Kidney (tissue), 14 donors: ENCODE measurements around the gene STARD4. TPM values are rescaled to one million over a fixed set of nuclear protein-coding genes. Genes with fewer than 3 reads are reported as not detected.

ENCODE experiments used
- DNase-seq, 5 donors: peaks; one replicate each; pipeline ENCODE4 v3.0.0-alpha.2; 2013 to 2020
- FAIRE-seq: peaks from 2 replicates; lab custom pipeline; 2012; peaks lifted over from hg19 to GRCh38; lab: Jason Lieb, UNC
- H3K27ac ChIP-seq, 2 donors: one replicate each; pipeline ENCODE4 v1.7.0; 2013; ENCODE audit warnings: low read depth in 2 of 2, low read length in 2 of 2, inconsistent platforms in 1 of 2
- H3K27me3 ChIP-seq: one replicate; pipeline ENCODE4 v1.7.1; 2013; ENCODE audit warnings: low read length, inconsistent platforms; ENCODE audit not compliant: control insufficient read depth, insufficient read depth
- H3K36me3 ChIP-seq, 3 donors: one replicate each; pipeline versions ENCODE4 v1.7.0 to v1.7.1; 2013; ENCODE audit warnings: low read length in 3 of 3, control low read depth in 1 of 3, inconsistent platforms in 1 of 3; ENCODE audit not compliant: insufficient read depth in 3 of 3, control insufficient read depth in 2 of 3
- H3K4me1 ChIP-seq, 3 donors: one replicate each; pipeline versions ENCODE4 v1.7.0 to v1.7.1; 2013; ENCODE audit warnings: low read length in 3 of 3, inconsistent platforms in 1 of 3, low read depth in 1 of 3; ENCODE audit not compliant: control insufficient read depth in 2 of 3, insufficient read depth in 2 of 3
- H3K4me3 ChIP-seq, 3 donors: one replicate each; pipeline versions ENCODE4 v1.7.0 to v1.8.1; 2013; ENCODE audit warnings: low read length in 3 of 3, control low read depth in 1 of 3, inconsistent platforms in 1 of 3
- H3K9ac ChIP-seq, 3 donors: one replicate each; pipeline versions ENCODE4 v1.7.0 to v1.7.1; 2013; ENCODE audit warnings: low read length in 3 of 3, control low read depth in 1 of 3, inconsistent platforms in 1 of 3
- H3K9me3 ChIP-seq, 3 donors: one replicate each; pipeline versions ENCODE4 v1.7.0 to v1.7.1; 2013; ENCODE audit warnings: low read length in 3 of 3, control low read depth in 1 of 3, inconsistent platforms in 1 of 3; ENCODE audit not compliant: control insufficient read depth in 2 of 3, insufficient read depth in 1 of 3
- intact Hi-C: fragments of 100-400 bp; cut with DNase I; formaldehyde crosslinking; loops from one replicate; pipeline ENCODE4 v1.11.1; 2022
- polyA plus RNA-seq: library from polyadenylated mRNA; stranded (reverse); fragments of 350-450 nt; fragmentation: Illumina TruSeq; extraction: RNeasy Lipid Tissue Mini Kit (QIAGEN cat#74804); gene quantifications from one replicate; pipeline ENCODE4 v1.2.3, GENCODE V29; 2014; ENCODE audit warnings: low read depth, low replicate concordance; ENCODE audit not compliant: insufficient read depth
- total RNA-seq: library from RNA; stranded (reverse); fragmentation: NEBNext Ultra II Directional; extraction: Animal tissue kit (Norgen Biotek cat#: 25700); gene quantifications from one replicate; pipeline ENCODE4 v1.2.1, GENCODE V29; 2021
- TF ChIP-seq, protein P1 (sequence below): IDR thresholded peaks from 3 replicates; pipeline ENCODE4 v1.5.1; 2012; ENCODE audit warnings: mild to moderate bottlenecking, moderate library complexity, borderline replicate concordance; ENCODE audit not compliant: insufficient read depth; ENCODE audit errors: extremely low read depth
- donor health status: control.
- donor health status: control.
- donor health status: control.
- donor health status: control.
- donor health status: control.
- donor health status: DM: yes; HTN: yes; CAD: no.
- donor health status: Normal renal cell carcinoma (clear cell type).

STARD4 gene
- total and polyA plus RNA-seq, 2 donors from 2014 or later, result 10.4 to 12.6 TPM

- Histone ChIP-seq H3K4me3 (no peak overlapping the region), H3K9me3 (no peaks in the 10 kb centered on the region), H3K27me3 (no peaks in the 10 kb centered on the region), H3K27ac (no peak overlapping the region), H3K9ac (no peak overlapping the region), H3K36me3 (no peaks in the 10 kb centered on the region), H3K4me1 (no peaks in the 10 kb centered on the region)
- TF ChIP-seq, protein P1, sequence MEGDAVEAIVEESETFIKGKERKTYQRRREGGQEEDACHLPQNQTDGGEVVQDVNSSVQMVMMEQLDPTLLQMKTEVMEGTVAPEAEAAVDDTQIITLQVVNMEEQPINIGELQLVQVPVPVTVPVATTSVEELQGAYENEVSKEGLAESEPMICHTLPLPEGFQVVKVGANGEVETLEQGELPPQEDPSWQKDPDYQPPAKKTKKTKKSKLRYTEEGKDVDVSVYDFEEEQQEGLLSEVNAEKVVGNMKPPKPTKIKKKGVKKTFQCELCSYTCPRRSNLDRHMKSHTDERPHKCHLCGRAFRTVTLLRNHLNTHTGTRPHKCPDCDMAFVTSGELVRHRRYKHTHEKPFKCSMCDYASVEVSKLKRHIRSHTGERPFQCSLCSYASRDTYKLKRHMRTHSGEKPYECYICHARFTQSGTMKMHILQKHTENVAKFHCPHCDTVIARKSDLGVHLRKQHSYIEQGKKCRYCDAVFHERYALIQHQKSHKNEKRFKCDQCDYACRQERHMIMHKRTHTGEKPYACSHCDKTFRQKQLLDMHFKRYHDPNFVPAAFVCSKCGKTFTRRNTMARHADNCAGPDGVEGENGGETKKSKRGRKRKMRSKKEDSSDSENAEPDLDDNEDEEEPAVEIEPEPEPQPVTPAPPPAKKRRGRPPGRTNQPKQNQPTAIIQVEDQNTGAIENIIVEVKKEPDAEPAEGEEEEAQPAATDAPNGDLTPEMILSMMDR, result no peak
- DNase-seq (peak in 2 of 5 donors; percentile 63 to 78), FAIRE-seq (no peak)
- intact Hi-C loops, result no loop called here
Measured at GRCh38 chr5:111454198-111454622, 58.1 kb downstream of the STARD4 start.

DNA sequence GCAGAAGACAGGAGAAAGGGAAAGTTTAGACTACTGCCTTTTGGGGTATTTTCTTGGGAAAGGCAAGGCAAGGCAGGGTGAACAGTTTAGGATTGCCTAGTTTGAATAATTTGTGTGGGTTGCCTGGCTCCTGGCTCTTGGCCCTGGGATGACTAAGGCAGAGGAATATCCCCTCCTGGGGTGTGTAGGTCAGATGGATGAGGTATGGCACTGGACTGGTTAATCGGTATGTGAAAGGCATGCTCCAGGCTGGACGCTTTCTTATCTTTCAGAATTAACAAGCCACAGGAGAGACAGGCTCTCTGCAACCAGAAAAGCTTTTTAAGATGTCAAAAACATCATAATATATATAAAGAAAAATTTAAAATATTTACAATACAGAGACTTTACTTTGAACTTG, 58.6 kb downstream of the STARD4 start:
- H3K4me3 ChIP-seq, result no peak overlapping the region
- no peaks in the 10 kb centered on the region for H3K4me1 ChIP-seq
- peak in 1 of 5 donors; percentile 8 for DNase-seq
- H3K36me3 ChIP-seq, result no peaks in the 10 kb centered on the region
- no peak for FAIRE-seq
- TF ChIP-seq, protein P1, result no peak
- H3K27me3 ChIP-seq, result no peaks in the 10 kb centered on the region
- H3K9me3 ChIP-seq, result no peaks in the 10 kb centered on the region
- H3K9ac ChIP-seq, result no peak overlapping the region
- H3K27ac ChIP-seq, result no peak overlapping the region
- intact Hi-C loops, result no loop called here

DNA sequence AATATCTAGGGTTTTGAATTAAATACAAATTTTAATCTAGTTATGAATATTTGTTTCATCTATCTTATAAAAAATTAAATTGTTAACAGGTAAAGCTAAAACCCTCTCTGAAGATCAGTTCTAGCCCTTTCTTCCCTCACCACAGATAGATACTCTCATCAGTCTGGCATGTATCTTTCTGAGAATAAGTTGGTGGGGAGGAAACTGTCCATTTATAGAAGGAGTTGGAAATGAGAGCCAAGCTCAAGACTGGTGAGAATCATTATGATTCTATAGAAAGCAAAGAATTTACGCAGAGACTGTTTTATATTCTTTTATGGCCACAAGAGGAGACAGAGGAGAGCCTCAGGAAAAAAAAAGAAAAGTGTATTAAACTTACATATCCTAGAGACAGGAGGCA, 59.0 kb downstream of the STARD4 start:
- no peak for DNase-seq
- intact Hi-C loops, result no loop called here
- Histone ChIP-seq H3K36me3 (no peaks in the 10 kb centered on the region), H3K4me1 (no peaks in the 10 kb centered on the region), H3K27me3 (no peaks in the 10 kb centered on the region), H3K9ac (no peak overlapping the region), H3K9me3 (no peaks in the 10 kb centered on the region), H3K4me3 (no peak overlapping the region), H3K27ac (no peak overlapping the region)
- TF ChIP-seq, protein P1, result no peak
- FAIRE-seq, result no peak

DNA sequence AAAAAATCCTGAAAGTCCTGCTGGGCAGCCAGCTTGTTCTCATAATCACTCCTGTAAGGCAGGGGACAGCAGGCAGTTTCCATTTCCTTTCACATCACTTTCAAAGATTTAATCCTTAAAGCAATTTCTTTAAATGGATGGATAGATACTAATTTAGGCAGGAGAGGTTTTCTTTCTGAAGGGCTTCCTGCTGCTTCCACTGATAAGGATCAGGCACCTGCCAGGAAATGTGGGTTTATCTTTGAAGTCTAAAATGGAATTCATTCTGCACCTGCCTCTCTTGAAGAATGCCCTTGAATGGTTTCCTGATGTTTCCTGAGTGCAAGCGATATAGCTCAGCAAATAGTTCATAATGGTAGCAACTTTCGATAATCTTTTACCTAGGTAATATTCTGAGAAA, 64.5 kb downstream of the STARD4 start:
- Histone ChIP-seq H3K27me3 (no peaks in the 10 kb centered on the region), H3K4me1 (no peaks in the 10 kb centered on the region), H3K27ac (no peak overlapping the region), H3K9me3 (peaks cover 0 to 2% (median 0%) of the 10 kb centered on the region in 3 donors), H3K36me3 (no peaks in the 10 kb centered on the region), H3K4me3 (no peak overlapping the region), H3K9ac (no peak overlapping the region)
- TF ChIP-seq, protein P1, result no peak
- peak in 1 of 5 donors; percentile 14 for DNase-seq
- no peak for FAIRE-seq
- intact Hi-C loops, result no loop called here
